ENCODE data around the gene ALDH8A1. TPM values are rescaled to one million over a fixed set of nuclear protein-coding genes. Genes with fewer than 3 reads are reported as not detected.

The ALDH8A1 gene
- total RNA-seq, 1 experiment from 2014 or later: not detected

DNA sequence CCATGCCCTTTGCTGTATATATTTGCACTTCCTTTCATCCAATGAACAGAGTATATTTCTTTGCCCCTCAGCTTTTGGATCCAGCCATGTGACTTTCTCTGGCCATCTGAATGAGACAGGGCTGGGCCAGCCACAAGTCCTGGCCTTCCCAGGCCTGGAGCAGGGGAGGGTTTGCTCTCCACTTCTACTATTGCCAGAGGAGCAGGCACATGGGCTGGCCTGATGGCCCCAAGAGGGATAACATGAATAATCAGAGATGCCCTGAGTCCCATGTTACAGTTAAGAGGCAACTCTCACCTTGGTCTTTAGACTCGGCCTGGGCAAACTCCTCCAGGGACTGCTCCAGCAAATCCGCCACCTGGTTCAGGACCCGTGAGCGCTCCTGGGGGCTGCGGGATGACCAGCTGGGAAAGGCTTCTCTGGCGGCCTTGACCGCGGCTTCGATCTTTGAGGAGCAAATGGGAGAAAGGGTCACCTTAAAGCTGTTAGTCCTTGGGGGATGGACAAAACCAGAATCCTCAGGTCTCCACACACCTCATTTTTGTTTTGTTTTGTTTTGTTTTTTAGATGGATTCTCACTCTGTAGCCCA lies 6.3 kb downstream of the ALDH8A1 start:
- no peak overlapping the region for H3K56ac ChIP-seq (ENCODE audit: insufficient read length, low read depth, low read length)
- no peak overlapping the region for H2AFZ ChIP-seq (ENCODE audit: low read length)
- no CpG with 5 or more reads among the region's 9 CpGs for WGBS (ENCODE audit: extremely low coverage, insufficient read length, low lambda C conversion rate)
- H3K4ac ChIP-seq (ENCODE audit: low read depth, low read length): no peak overlapping the region
- H3K4me1 Mint-ChIP-seq: no peaks in the 10 kb centered on the region
- H3K14ac ChIP-seq (ENCODE audit: insufficient read depth, low read length): no peak overlapping the region
- H3K4me1 ChIP-seq (ENCODE audit: insufficient read depth, low read length): no peaks in the 10 kb centered on the region
- no peak overlapping the region for H3K9ac ChIP-seq (ENCODE audit: extremely low read depth, insufficient read length, low read length)
- no peaks in the 10 kb centered on the region for H3K27me3 Mint-ChIP-seq (ENCODE audit: low read depth)
- no peak overlapping the region for H2BK5ac ChIP-seq (ENCODE audit: insufficient read length, low read length)
- H3K9me3 ChIP-seq (ENCODE audit: control insufficient read depth, low read depth, low read length): no peaks in the 10 kb centered on the region
- H3K79me1 ChIP-seq (ENCODE audit: insufficient read depth, low read depth, low read length, poor library complexity, severe bottlenecking): no peaks in the 10 kb centered on the region
- H4K20me1 ChIP-seq (ENCODE audit: control insufficient read depth, insufficient read depth, insufficient read length): no peaks in the 10 kb centered on the region
- H3K79me2 ChIP-seq (ENCODE audit: insufficient read depth, low read length): no peaks in the 10 kb centered on the region
- DNase-seq: no peak
- no peak overlapping the region for H2AK5ac ChIP-seq (ENCODE audit: insufficient read length, low read length)
- H2BK120ac ChIP-seq (ENCODE audit: low read depth, low read length, poor library complexity, severe bottlenecking): no peak overlapping the region
- H3K27ac Mint-ChIP-seq: no peak overlapping the region
- H3K23ac ChIP-seq (ENCODE audit: insufficient read length, low read depth, low read length): no peak overlapping the region
- no peaks in the 10 kb centered on the region for H3K23me2 ChIP-seq (ENCODE audit: insufficient read length, low read depth, low read length, poor library complexity, severe bottlenecking)
- no peak overlapping the region for H3K27ac ChIP-seq (ENCODE audit: insufficient read length, low read depth, low read length)
- H4K91ac ChIP-seq (ENCODE audit: insufficient read length, low read depth, low read length): no peak overlapping the region
- H3K18ac ChIP-seq (ENCODE audit: insufficient read length, low read depth, low read length): no peak overlapping the region
- no peaks in the 10 kb centered on the region for H3K27me3 ChIP-seq (ENCODE audit: insufficient read depth, low read length)
- no peak overlapping the region for H4K5ac ChIP-seq (ENCODE audit: insufficient read length, low read depth, low read length)
- no peak overlapping the region for H4K8ac ChIP-seq (replicated peaks; ENCODE audit: insufficient read length, low read depth, low read length)
- H2BK12ac ChIP-seq (ENCODE audit: insufficient read length, low read depth, low read length): no peak overlapping the region
- no peak overlapping the region for H3K4me3 Mint-ChIP-seq
- no peak overlapping the region for H3T11ph ChIP-seq (ENCODE audit: low read length)
- H2BK20ac ChIP-seq (ENCODE audit: low read depth, low read length, poor library complexity, severe bottlenecking): no peak overlapping the region
- H2BK15ac ChIP-seq (ENCODE audit: low read depth, low read length): no peak overlapping the region
- TF ChIP-seq CTCF (conservative IDR thresholded peaks at IDR 0.05): no peak
- H3K4me2 ChIP-seq (ENCODE audit: insufficient read depth, insufficient read length, low read length): no peak overlapping the region
- H3K36me3 Mint-ChIP-seq (ENCODE audit: insufficient read depth in 1 of 3, low read depth in 3 of 3): no peaks in the 10 kb centered on the region
- H3K9me3 Mint-ChIP-seq: no peaks in the 10 kb centered on the region; a peak in 1 of 5 replicates
